ENCODE data around the gene ANK2.
A peak's percentile ranks its signal among the peaks of the same experiment; 100 is the strongest.

The ANK2 gene

DNA sequence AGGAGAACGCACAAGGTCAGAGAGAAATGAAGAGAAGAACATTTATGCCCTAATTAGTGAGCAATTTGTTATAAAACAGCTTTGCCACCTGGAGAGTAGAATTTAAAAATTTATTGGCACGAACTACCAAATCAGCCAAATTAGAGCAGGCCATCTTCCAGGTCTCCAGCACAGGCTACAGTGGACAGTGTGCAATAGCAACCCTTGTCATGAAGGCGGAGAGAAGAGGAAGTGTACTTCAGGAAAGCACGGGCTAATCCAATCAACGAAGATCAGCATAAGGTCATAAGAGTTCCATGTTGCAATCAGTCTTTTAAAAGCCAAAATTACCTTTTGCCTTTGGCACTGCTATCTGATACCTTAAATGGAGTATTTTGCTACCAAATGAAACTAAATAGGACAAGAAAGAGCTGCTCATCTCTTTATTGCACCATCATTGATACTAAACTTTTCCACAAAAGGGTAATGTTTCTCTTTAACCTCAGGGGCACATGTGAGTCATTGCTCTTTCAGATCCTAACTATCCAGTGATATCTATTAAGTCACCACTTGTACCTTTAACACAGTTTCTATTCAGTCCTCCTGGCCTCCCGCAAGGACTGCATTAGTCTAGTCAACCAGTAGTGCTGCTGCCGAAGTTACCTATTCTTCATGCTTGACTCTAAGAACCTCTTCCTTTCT lies 19.9 kb downstream of the ANK2 start:
- Histone ChIP-seq H3K4me1 (ENCODE audit: control insufficient read depth, insufficient read depth, low read length, unreplicated experiment) (peaks cover 10% of the 10 kb centered on the region), H3K27me3 (ENCODE audit: insufficient read depth, low read length) (no peaks in the 10 kb centered on the region), H3K4me3 (ENCODE audit: low read depth, low read length) (no peak overlapping the region), H2AFZ (ENCODE audit: low read length, unreplicated experiment) (peak overlapping the region; percentile 45), H3K36me3 (ENCODE audit: insufficient read depth, low read length) (no peaks in the 10 kb centered on the region), H3K79me2 (ENCODE audit: control insufficient read depth, insufficient read depth, low read length, unreplicated experiment) (no peaks in the 10 kb centered on the region), H3K27ac (ENCODE audit: low read depth, low read length) (no peak overlapping the region)

DNA sequence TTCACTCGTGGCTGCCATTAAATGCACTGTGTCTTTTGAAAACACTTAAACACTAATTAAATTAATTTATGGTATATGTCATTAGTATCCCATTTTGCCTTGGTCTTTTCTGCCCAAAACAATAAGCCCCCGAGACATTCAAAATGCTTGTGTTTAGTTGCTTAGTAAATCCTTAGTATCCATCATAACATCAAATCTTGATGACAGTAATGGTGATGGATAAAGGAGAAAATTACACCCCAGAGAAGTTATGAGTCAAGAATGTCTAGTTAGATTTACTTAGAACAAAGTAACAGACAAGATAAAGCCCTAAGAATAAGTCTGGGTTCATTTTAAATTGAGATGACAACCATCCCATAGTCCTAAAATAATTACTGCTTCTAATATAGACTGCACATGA lies 21.3 kb downstream of the ANK2 start:
- no peak overlapping the region for H3K27ac ChIP-seq (ENCODE audit: low read depth, low read length)
- H2AFZ ChIP-seq (ENCODE audit: low read length, unreplicated experiment), result no peak overlapping the region
- no peaks in the 10 kb centered on the region for H3K79me2 ChIP-seq (ENCODE audit: control insufficient read depth, insufficient read depth, low read length, unreplicated experiment)
- no peaks in the 10 kb centered on the region for H3K27me3 ChIP-seq (ENCODE audit: insufficient read depth, low read length)
- H3K4me1 ChIP-seq (ENCODE audit: control insufficient read depth, insufficient read depth, low read length, unreplicated experiment), result peaks cover 10% of the 10 kb centered on the region
- H3K4me3 ChIP-seq (ENCODE audit: low read depth, low read length), result no peak overlapping the region
- H3K36me3 ChIP-seq (ENCODE audit: insufficient read depth, low read length), result no peaks in the 10 kb centered on the region

DNA sequence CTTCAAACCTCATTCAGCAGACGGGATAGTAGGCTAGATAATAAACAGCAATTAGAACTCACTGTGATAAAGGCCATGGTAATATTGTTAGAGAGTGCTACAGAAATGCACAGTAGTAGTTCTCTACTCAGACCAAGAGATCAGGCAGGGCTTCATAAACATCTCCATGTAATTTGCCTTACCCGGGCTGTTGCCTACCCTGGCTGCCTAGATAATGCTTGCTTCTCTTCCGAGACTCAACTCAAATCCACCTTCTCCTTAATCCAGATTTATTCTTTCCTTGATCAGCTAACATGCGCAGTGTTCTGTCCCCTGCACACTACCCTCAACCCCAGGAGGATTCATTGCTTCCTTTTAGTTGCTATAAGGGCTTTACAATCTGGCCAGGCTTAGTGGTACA lies 21.8 kb downstream of the ANK2 start:
- no peaks in the 10 kb centered on the region for H3K79me2 ChIP-seq (ENCODE audit: control insufficient read depth, insufficient read depth, low read length, unreplicated experiment)
- H3K4me1 ChIP-seq (ENCODE audit: control insufficient read depth, insufficient read depth, low read length, unreplicated experiment), result peaks cover 10% of the 10 kb centered on the region
- H2AFZ ChIP-seq (ENCODE audit: low read length, unreplicated experiment), result no peak overlapping the region
- no peak overlapping the region for H3K4me3 ChIP-seq (ENCODE audit: low read depth, low read length)
- no peaks in the 10 kb centered on the region for H3K27me3 ChIP-seq (ENCODE audit: insufficient read depth, low read length)
- no peaks in the 10 kb centered on the region for H3K36me3 ChIP-seq (ENCODE audit: insufficient read depth, low read length)
- no peak overlapping the region for H3K27ac ChIP-seq (ENCODE audit: low read depth, low read length)

DNA sequence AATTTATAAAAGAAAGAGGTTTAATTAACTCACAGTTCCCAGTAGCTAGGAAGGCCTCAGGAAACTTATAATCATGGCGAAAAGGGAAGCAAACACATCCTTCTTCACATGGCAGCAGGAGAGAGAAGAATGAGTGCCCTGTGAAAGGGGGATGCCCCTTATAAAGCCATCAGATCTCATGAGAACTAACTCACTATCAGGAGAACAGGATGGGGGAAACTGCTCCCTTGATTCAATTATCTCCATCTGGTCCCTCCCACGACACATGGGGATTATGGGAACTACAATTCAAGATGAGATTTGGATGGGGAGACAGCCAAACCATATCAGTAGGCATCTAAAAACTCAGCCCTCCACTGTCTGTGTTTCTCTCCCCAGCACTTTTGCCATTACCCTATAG lies 22.4 kb downstream of the ANK2 start:
- H3K36me3 ChIP-seq (ENCODE audit: insufficient read depth, low read length), result no peaks in the 10 kb centered on the region
- H3K27me3 ChIP-seq (ENCODE audit: insufficient read depth, low read length), result no peaks in the 10 kb centered on the region
- H2AFZ ChIP-seq (ENCODE audit: low read length, unreplicated experiment), result no peak overlapping the region
- no peak overlapping the region for H3K27ac ChIP-seq (ENCODE audit: low read depth, low read length)
- H3K4me3 ChIP-seq (ENCODE audit: low read depth, low read length), result no peak overlapping the region
- H3K4me1 ChIP-seq (ENCODE audit: control insufficient read depth, insufficient read depth, low read length, unreplicated experiment), result peaks cover 10% of the 10 kb centered on the region
- H3K79me2 ChIP-seq (ENCODE audit: control insufficient read depth, insufficient read depth, low read length, unreplicated experiment), result no peaks in the 10 kb centered on the region

DNA sequence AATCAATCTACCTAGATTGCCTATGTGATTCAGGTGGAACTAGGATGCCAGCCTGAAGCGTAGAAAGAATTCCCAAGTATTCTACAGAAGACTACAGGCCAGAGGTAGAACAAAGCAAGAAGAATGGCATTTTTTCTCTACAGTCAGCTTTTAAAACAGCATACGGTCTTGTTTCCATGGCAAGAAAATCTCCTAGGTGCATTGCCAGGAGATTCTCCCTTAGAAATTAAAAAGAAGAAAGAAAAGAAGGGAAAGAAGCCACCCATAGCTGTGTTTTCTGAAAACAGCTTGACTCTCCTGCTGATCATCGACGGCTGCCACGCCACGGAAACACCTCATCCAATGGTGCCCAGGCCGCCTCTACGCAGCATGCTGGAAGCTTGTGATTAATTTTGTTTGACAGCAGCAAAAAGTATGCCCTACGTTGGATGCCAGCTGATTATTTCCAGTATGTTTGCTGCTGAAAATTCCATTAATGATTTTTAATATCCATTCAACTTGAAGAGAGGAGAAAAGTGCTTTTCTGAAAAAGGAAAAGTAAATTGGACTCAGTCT lies 24.1 kb downstream of the ANK2 start:
- no peak overlapping the region for H3K4me3 ChIP-seq (ENCODE audit: low read depth, low read length)
- no peak overlapping the region for H2AFZ ChIP-seq (ENCODE audit: low read length, unreplicated experiment)
- no peaks in the 10 kb centered on the region for H3K27me3 ChIP-seq (ENCODE audit: insufficient read depth, low read length)
- H3K4me1 ChIP-seq (ENCODE audit: control insufficient read depth, insufficient read depth, low read length, unreplicated experiment), result peaks cover 10% of the 10 kb centered on the region
- H3K79me2 ChIP-seq (ENCODE audit: control insufficient read depth, insufficient read depth, low read length, unreplicated experiment), result no peaks in the 10 kb centered on the region
- no peaks in the 10 kb centered on the region for H3K36me3 ChIP-seq (ENCODE audit: insufficient read depth, low read length)
- no peak overlapping the region for H3K27ac ChIP-seq (ENCODE audit: low read depth, low read length)

DNA sequence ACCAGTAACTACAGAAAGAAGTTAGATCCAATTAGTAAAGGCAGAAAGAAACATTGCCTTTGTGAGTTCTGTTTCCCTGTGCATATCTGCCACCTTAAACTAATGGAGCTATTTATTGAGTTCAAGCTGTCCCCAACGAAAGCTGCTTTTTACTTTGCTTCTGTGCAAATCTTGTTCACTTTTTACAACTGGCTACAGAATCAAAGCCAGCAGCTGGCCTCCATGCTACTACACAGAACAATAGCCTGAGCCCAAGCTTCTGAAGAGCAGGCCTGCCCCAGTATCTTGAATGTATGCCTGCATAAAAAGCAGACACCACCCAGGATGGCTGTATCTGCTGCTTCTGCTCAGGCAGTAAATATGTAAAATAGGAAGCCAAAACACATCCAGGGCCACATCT lies 28.1 kb downstream of the ANK2 start:
- Histone ChIP-seq H3K4me1 (ENCODE audit: control insufficient read depth, insufficient read depth, low read length, unreplicated experiment) (no peaks in the 10 kb centered on the region), H3K27ac (ENCODE audit: low read depth, low read length) (no peak overlapping the region), H2AFZ (ENCODE audit: low read length, unreplicated experiment) (no peak overlapping the region), H3K27me3 (ENCODE audit: insufficient read depth, low read length) (no peaks in the 10 kb centered on the region), H3K36me3 (ENCODE audit: insufficient read depth, low read length) (no peaks in the 10 kb centered on the region), H3K4me3 (ENCODE audit: low read depth, low read length) (no peak overlapping the region), H3K79me2 (ENCODE audit: control insufficient read depth, insufficient read depth, low read length, unreplicated experiment) (no peaks in the 10 kb centered on the region)

DNA sequence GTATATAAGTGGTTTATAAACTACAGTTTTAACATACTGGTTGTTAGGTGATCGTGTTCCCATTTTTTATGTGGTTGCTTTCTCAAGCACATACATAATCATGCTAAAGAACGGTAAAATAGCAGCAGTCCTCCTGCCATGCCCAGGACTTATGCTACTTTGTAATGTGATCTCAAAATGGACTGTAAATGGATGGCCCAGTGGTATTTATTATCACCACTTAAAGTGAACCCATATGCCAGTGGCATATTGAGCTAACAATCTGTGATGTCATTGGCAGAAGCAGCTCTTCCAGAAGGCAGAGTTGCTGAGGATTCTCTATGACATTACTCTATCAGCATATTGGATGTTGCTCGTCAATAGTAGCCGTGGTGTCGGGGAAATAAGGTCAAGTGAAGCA lies 28.6 kb downstream of the ANK2 start:
- Histone ChIP-seq H3K79me2 (ENCODE audit: control insufficient read depth, insufficient read depth, low read length, unreplicated experiment) (no peaks in the 10 kb centered on the region), H2AFZ (ENCODE audit: low read length, unreplicated experiment) (no peak overlapping the region), H3K27me3 (ENCODE audit: insufficient read depth, low read length) (no peaks in the 10 kb centered on the region), H3K36me3 (ENCODE audit: insufficient read depth, low read length) (no peaks in the 10 kb centered on the region), H3K4me3 (ENCODE audit: low read depth, low read length) (no peak overlapping the region), H3K4me1 (ENCODE audit: control insufficient read depth, insufficient read depth, low read length, unreplicated experiment) (no peaks in the 10 kb centered on the region), H3K27ac (ENCODE audit: low read depth, low read length) (no peak overlapping the region)

DNA sequence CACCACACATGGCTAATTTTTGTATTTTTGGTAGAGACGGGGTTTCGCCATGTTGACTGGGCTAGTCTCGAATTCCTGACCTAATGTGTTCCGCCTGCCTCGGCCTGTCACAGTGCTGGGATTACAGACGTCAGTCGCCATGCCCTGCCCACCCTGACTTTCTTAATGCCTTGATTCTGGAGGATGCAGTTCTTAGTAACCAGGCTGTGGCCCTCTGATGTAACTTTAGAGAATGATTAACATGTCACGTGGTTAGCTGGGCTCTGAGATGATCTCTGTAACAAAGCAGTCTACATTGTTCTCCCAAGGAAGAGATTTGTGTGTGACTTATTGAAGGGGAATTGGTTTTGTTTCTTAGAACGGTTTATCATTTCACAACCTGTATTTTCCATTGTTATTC lies 30.6 kb downstream of the ANK2 start:
- H3K4me1 ChIP-seq (ENCODE audit: control insufficient read depth, insufficient read depth, low read length, unreplicated experiment), result no peaks in the 10 kb centered on the region
- no peaks in the 10 kb centered on the region for H3K36me3 ChIP-seq (ENCODE audit: insufficient read depth, low read length)
- H3K4me3 ChIP-seq (ENCODE audit: low read depth, low read length), result no peak overlapping the region
- no peaks in the 10 kb centered on the region for H3K79me2 ChIP-seq (ENCODE audit: control insufficient read depth, insufficient read depth, low read length, unreplicated experiment)
- H2AFZ ChIP-seq (ENCODE audit: low read length, unreplicated experiment), result no peak overlapping the region
- H3K27ac ChIP-seq (ENCODE audit: low read depth, low read length), result no peak overlapping the region
- H3K27me3 ChIP-seq (ENCODE audit: insufficient read depth, low read length), result no peaks in the 10 kb centered on the region

DNA sequence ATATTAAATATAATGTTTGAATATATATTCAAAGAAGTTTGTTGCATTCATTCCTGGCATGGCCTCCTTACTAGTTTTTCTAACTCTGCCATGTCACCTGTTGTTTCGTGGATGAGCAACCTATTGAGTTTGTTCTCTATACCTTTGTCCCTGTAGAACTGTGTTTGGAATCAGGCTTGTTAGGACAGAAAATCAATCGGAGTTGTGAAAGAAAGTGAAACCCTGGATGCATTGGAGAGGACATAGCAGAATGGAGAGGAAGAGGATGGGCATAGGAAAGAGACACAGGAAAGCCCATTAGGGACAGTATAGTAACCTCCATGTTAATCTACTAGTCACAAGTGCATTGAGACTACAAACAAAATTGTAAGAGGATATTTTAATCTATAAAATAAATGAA lies 31.2 kb downstream of the ANK2 start:
- no peaks in the 10 kb centered on the region for H3K4me1 ChIP-seq (ENCODE audit: control insufficient read depth, insufficient read depth, low read length, unreplicated experiment)
- no peak overlapping the region for H2AFZ ChIP-seq (ENCODE audit: low read length, unreplicated experiment)
- H3K27ac ChIP-seq (ENCODE audit: low read depth, low read length), result no peak overlapping the region
- no peaks in the 10 kb centered on the region for H3K79me2 ChIP-seq (ENCODE audit: control insufficient read depth, insufficient read depth, low read length, unreplicated experiment)
- H3K4me3 ChIP-seq (ENCODE audit: low read depth, low read length), result no peak overlapping the region
- no peaks in the 10 kb centered on the region for H3K27me3 ChIP-seq (ENCODE audit: insufficient read depth, low read length)
- no peaks in the 10 kb centered on the region for H3K36me3 ChIP-seq (ENCODE audit: insufficient read depth, low read length)

DNA sequence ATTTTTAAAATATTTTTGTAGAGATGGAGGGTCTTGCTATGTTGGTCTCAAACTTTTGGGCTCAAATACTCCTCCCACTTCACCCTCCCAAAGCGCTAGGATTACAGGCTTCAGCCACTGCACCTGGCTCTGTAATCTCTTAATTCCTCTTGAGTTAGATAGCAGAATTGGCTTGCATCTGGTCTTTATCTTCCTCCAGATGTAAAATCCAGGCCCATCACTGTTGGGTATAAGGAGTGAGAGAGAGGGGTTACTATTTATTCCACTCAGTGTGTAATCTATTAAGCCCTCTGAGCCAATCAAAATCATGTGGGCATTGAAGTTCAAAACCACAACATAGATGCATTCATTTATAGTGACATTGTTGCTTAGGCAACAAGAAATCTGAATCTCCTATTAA lies 33.9 kb downstream of the ANK2 start:
- Histone ChIP-seq H3K4me1 (ENCODE audit: control insufficient read depth, insufficient read depth, low read length, unreplicated experiment) (no peaks in the 10 kb centered on the region), H3K36me3 (ENCODE audit: insufficient read depth, low read length) (no peaks in the 10 kb centered on the region), H3K27ac (ENCODE audit: low read depth, low read length) (no peak overlapping the region), H3K4me3 (ENCODE audit: low read depth, low read length) (no peak overlapping the region), H2AFZ (ENCODE audit: low read length, unreplicated experiment) (no peak overlapping the region), H3K79me2 (ENCODE audit: control insufficient read depth, insufficient read depth, low read length, unreplicated experiment) (no peaks in the 10 kb centered on the region), H3K27me3 (ENCODE audit: insufficient read depth, low read length) (no peaks in the 10 kb centered on the region)

DNA sequence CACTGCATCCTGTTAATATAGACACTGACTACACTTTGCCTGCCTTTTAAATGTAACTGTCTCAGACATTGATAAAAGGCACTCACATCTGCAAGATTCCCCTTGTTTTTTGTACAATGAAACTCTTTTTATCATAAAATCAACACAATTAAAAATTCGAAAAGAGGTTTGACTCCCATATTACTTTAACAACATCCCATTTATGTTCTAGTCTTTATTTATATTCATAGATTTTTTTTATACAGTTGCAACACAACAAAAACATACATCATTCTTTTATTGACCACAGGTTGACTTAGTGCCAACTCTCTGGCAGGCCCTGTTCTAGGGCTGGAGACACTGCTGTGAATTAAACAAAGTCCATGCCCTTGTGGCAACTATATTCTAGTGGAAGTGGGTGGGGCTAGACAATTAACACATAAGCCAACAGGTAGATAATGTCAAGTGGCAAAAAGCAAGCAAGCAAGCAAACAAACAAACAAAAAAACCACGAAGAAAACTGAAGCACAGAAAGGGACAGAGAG lies 36.8 kb downstream of the ANK2 start:
- Histone ChIP-seq H3K27me3 (ENCODE audit: insufficient read depth, low read length) (no peaks in the 10 kb centered on the region), H3K27ac (ENCODE audit: low read depth, low read length) (no peak overlapping the region), H2AFZ (ENCODE audit: low read length, unreplicated experiment) (no peak overlapping the region), H3K4me1 (ENCODE audit: control insufficient read depth, insufficient read depth, low read length, unreplicated experiment) (no peaks in the 10 kb centered on the region), H3K79me2 (ENCODE audit: control insufficient read depth, insufficient read depth, low read length, unreplicated experiment) (no peaks in the 10 kb centered on the region), H3K4me3 (ENCODE audit: low read depth, low read length) (no peak overlapping the region), H3K36me3 (ENCODE audit: insufficient read depth, low read length) (no peaks in the 10 kb centered on the region)

Data from ACC112 (cell line).